Measurements from ENCODE around the gene HADHA. TPM values are rescaled to one million over a fixed set of nuclear protein-coding genes. Genes with fewer than 3 reads are reported as not detected.

Gene HADHA
- total RNA-seq, 1 donor from 2014 or later: 89.0 TPM

GRCh38 chr2:26215833-26216232 lies 28.6 kb downstream of the HADHA start:
- no peak overlapping the region for H3K4me3 ChIP-seq (ENCODE audit: low read depth, low read length)
- TF ChIP-seq, protein P1, sequence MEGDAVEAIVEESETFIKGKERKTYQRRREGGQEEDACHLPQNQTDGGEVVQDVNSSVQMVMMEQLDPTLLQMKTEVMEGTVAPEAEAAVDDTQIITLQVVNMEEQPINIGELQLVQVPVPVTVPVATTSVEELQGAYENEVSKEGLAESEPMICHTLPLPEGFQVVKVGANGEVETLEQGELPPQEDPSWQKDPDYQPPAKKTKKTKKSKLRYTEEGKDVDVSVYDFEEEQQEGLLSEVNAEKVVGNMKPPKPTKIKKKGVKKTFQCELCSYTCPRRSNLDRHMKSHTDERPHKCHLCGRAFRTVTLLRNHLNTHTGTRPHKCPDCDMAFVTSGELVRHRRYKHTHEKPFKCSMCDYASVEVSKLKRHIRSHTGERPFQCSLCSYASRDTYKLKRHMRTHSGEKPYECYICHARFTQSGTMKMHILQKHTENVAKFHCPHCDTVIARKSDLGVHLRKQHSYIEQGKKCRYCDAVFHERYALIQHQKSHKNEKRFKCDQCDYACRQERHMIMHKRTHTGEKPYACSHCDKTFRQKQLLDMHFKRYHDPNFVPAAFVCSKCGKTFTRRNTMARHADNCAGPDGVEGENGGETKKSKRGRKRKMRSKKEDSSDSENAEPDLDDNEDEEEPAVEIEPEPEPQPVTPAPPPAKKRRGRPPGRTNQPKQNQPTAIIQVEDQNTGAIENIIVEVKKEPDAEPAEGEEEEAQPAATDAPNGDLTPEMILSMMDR (conservative IDR thresholded peaks at IDR 0.05; ENCODE audit: low read depth, low read length): no peak

DNA sequence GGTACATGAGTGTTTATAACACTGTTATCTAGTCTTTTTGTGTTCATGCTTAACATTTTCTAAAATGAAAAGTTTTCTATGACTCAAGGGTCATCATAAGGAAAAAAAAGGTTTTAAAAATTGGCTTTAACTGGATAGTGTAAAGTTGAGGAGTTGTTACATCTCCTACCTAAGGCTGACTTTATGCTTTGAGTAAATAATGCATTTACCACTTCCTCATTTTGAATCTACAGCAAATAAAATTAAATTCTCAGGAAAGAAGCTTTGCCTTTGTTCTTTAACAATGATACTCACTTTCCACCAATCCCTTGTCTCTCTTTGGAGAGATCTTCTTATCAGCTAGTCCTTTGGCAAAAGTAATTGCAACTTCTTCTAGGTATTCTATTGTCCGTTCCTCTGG lies 29.7 kb downstream of the HADHA start:
- no peak overlapping the region for H3K4me3 ChIP-seq (ENCODE audit: low read depth, low read length)
- no peak for DNase-seq (ENCODE audit: low read depth)
- TF ChIP-seq, protein P1 (conservative IDR thresholded peaks at IDR 0.05; ENCODE audit: low read depth, low read length): no peak

More at GRCh38 chr2:26215833-26216232, 28.6 kb downstream of the HADHA start:
- DNase-seq (ENCODE audit: low read depth): no peak

DNA sequence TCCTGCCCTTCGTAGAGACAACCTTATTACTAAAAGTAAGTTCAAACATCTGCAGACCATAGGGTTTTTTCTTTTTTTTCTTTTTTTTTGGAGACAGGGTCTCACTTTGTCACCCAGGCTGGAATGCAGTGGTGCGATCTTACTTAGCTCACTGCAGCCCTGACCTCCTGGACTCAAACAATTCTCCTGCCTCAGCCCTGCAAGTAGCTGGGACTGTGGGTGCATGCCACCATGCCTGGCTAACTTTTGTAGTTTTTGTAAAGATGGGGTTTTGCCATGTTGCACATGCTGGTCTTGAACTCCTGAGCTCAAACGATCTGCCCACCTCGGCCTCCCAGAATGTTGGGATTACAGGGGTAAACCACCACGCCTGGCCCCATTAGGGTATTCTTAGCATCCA lies 32.4 kb downstream of the HADHA start:
- no peak for DNase-seq (ENCODE audit: low read depth)
- TF ChIP-seq, protein P1 (conservative IDR thresholded peaks at IDR 0.05; ENCODE audit: low read depth, low read length): no peak
- no peak overlapping the region for H3K4me3 ChIP-seq (ENCODE audit: low read depth, low read length)

DNA sequence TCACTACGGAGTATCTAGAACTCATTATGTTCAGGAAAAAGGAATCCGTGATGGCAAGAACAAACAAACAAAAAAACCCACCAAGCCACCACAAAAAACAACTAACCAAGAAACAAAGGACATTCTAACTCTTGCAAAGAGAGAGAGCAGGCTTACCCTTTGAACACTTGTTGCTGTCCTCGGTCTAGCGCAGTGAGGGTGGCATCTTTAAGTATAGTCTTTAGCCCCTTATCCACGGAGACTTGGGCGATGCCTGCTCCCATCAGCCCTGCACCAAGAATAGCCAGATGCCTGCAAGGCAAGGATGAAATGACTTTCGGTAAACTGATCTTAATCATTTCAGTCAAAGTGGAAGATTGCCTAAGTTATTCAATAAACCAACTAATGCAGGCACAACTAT lies 40.5 kb downstream of the HADHA start:
- TF ChIP-seq, protein P1 (conservative IDR thresholded peaks at IDR 0.05; ENCODE audit: low read depth, low read length): no peak
- no peak overlapping the region for H3K4me3 ChIP-seq (ENCODE audit: low read depth, low read length)
- no peak for DNase-seq (ENCODE audit: low read depth)

DNA sequence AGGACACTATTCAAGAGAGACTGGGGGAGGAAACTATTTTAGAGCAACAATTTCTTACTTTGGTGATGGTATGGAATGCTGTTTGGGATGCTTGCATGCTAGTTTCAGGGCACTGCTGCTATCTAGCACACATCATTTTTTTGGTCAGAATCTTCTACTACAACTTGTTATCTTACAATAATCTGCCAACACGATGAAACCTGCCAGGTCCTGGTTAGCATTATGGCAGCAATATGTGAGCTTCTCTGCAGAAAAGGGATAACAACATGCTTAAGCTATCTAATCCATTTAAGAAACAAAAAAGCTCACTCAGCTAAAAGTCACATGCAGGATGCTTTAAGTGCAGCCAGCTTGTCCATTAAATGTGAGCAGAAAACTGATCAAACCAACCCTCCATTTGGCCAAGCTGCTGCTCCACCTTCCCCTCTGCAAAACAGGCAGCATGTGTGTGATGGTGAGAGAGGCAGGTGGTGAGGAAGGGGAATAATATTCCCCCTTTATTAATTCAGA lies 41.4 kb downstream of the HADHA start:
- TF ChIP-seq, protein P1 (conservative IDR thresholded peaks at IDR 0.05; ENCODE audit: low read depth, low read length): no peak
- H3K4me3 ChIP-seq (ENCODE audit: low read depth, low read length): no peak overlapping the region
- DNase-seq (ENCODE audit: low read depth): no peak

- no peak for DNase-seq (ENCODE audit: low read depth)
- TF ChIP-seq, protein P1 (conservative IDR thresholded peaks at IDR 0.05; ENCODE audit: low read depth, low read length): no peak
- no peak overlapping the region for H3K4me3 ChIP-seq (ENCODE audit: low read depth, low read length)
These were observed 46.9 kb downstream of the HADHA start for GRCh38 chr2:26197516-26197915.

DNA sequence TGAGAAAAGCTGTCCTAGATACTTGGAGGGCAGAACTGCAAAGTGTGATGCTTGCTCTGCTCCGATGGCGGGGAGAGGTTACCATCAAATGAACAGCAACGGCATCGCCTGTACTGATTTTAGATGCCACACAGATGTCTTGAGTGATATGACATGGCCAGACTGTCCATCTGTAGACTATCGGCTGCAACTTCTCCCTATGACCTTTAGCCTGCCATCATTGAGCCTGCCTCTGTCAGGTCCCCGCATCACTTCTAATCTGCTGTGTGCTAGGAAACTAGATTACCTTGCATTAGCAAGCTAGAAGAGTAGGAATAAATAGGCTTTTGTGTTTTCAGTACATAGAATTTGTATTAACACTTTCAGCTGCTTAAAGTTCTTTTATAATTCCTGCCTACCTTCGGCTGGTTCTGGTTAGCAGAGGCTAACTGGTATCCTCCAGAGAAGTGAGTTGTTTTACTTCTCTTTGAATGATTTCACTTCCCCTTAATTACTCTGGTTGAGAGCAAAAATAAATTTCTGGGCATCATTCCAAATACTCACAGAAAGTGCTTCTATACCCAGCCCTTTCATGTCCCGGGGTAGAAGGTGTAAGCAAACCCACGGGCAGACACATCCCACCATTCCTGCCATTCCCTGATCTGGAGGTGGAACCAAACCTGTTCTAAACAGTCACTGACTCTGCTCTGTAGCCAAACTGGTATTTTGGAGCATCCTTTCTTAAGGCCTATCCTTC lies 47.6 kb downstream of the HADHA start:
- no peak for DNase-seq (ENCODE audit: low read depth)
- TF ChIP-seq, protein P1 (conservative IDR thresholded peaks at IDR 0.05; ENCODE audit: low read depth, low read length): no peak

More for the DNA sequence above, 47.6 kb downstream of the HADHA start:
- H3K4me3 ChIP-seq (ENCODE audit: low read depth, low read length): no peak overlapping the region
